DND-41 (cell line): Measurements from ENCODE around the gene MFRP.

Source experiments
- CTCF ChIP-seq: IDR thresholded peaks from 2 replicates; pipeline ENCODE4 v1.5.1; 2012; ENCODE audit warnings: borderline replicate concordance, low read length, moderate library complexity, mild to moderate bottlenecking; ENCODE audit not compliant: poor library complexity, severe bottlenecking; ENCODE audit errors: extremely low read depth
- EZH2 ChIP-seq: IDR thresholded peaks from 3 replicates; pipeline ENCODE4 v1.6.1; 2012; ENCODE audit warnings: borderline replicate concordance, low read depth, mild to moderate bottlenecking, moderate library complexity, low read length, inconsistent platforms; ENCODE audit not compliant: severe bottlenecking

DNA sequence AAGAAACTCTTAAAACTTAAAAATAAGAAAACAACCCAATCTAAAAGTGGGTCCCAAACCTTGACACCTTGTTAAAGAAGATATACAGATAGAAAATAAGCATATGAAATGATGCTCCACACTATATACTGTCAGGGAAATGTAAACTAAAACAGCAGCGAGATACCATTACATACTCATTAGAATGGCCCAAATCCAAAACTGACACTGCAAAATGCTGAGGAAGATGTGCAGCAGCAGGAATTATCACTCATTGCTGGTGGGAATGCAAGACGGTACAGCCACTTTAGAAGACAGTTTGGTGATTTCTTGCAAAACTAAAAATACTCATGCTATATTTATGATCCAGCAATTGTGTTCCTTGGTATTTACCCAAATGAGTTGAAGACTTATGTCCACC lies 17.2 kb downstream of the MFRP start:
- no peak for TF ChIP-seq EZH2
- no peak for TF ChIP-seq CTCF
